ENCODE measurements around the gene RABL6.
"Not testable (repeated sequence)": the region's sequence is repeated elsewhere in the genome, so short reads cannot be mapped to it uniquely, and the experiment has no call there.

RABL6 gene

DNA sequence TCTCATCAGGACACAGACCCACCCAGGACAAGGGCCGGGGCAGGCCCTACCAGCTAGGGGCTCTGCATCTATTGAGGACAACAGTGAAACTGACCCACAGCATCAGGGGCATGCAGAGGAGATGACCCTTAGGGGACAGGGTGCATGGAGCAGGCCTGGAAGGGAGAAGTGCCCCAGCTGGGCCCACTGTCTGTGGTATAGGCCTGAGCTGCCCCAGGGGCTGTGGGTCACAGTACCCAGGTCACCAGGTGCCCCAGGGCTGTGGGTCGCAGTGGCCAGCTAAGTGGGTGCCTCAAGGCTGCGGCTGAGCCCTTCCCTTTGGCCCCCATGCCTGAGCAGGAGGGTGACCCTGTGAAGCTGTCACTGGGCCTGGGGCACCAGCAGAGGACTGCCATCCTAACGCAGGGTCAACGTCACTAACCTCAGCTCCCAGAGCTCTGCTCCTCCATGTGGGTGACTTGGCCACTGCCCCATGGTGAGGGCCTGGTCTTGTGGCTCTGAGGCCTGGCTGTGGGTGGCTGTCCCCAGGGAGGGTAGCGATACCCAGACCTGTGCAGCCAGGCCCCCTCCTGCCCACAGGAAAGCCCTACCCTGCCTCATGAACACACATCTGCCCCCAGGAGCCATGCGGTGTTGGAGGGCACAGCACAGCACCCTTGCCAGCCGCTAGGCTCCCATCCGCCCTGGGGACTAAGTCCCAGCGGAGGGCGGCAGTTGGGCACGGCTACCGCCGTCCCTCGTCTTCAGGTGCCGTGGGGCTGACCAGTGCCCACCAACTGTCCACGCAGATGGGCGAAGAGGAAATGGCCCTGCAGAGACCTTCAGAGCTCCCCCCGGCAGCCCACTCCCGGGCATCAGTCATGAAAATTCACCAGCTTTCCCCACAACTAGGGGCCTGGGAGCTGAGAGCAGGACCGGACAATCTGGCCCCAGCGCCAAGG lies 53.5 kb downstream of the RABL6 start:
- DNase-seq: no peak

DNA sequence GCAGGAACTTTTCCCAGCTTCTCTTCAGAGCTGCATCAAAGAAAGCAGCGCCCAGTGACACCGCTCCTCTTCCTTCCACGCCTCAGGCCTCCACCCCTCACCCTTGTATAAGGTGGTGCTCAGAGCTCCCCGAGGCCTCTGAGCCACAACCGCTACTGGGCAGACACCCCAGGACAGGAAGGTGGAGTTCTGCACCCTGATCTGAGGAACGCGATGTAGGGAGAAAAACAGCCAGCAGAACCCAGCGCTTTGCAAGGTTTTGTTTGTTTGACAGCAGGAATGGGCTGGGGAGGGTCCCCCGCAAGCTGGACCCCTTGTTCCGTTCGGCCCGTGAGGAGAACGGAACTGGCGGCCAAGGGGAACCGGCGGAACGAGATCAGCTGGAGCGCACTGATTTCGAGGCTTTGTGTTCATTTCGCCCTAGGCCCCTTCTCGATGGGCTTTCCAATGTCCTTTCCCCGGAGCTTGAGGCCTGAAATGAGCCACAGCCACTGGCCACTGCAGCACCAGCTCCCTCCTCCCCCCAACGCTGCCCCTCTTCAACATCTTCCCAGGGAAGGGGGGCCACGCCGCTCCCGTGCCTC lies 54.2 kb downstream of the RABL6 start:
- DNase-seq: no peak

- DNase-seq: no peak
These were observed 55.3 kb downstream of the RABL6 start for GRCh38 chr9:136862849-136863622.

DNA sequence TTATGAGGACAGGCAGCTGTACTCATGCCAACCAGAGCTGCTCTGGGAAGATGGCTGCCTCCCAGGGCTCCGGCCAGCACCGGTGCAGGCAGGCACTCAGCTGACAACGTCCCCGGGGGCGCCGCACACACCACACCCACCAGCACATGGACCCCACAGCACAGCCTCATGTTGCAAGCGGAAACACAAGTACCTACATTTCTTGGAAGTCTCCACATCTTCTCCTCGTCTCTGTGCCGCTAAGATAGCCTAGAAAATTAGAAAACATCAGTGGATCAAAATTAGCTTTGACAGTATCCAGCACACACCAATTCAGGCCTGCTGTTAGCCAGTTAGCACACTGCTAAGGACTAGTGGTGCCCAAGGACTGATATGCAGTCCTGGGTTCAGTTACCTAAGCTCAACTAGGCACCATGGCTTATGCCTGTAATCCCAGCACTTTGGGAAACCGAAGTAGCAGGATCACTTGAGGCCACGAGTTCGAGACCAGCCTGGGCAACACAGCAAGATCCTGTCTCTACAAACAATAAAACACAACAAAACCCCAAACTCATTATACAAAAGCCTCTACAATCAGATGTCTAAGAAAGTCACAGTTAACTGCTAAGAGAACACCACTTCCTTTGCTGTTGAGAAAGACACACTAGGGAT lies 56.0 kb downstream of the RABL6 start:
- no peak for DNase-seq

DNA sequence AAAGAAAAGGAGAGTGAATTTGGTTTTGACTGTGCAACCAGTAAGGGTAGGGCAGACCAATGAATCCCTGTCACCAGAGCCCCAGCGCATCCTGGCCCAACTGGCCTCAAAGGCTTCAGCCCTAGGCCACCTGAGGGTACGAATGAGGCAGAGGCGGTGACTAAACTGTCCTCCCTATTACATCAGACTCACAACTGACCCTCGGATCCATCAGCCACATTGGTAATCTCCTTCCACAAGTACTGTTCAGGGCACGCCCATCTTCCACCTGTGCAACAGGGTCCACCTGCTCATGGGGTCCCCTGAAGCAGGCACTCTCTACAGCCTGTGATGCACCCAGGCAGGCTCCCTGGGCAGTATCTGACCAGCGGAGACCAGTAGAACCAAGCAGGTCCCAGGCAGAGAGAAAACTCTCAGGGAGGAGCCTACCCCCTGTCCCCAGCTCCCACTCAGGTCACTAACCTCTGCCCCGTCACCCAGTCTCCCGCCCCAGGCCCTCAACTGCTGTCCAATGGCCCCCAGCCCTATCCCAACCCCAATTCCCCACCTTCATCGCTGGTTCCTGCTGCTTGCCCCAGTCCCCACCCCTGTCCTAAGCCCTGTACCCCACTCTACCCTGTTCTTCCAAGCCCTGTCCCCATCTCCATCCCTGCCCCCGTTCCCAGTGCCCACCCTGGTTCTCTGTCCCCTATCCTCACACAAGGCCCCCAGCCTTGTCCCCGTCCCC lies 57.5 kb downstream of the RABL6 start:
- no peak for DNase-seq

GRCh38 chr9:136865768-136866103 lies 58.0 kb downstream of the RABL6 start:
- no peak for DNase-seq

DNA sequence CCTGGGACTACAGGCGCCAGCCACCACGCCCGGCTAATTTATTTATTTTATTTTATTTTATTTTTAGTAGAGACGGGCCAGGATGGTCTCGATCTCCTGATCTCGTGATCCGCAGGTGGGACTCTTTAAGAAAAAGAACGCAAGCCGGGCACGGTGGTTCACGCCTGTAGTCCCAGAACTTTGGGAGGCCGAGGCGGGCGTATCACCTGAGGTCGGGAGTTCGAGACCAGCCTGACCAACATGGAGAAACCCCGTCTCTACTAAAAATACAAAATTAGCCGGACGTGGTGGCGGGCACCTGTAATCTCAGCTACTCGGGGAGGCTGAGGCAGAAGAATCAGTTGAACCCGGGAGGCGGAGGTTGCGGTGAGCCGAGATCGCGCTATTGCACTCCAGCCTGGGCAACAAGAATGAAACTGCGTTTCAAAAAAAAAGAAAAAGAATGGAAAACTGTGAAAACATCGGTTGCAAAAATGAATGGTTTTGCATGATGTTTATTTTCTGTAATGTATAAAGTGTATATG lies 59.2 kb downstream of the RABL6 start:
- not testable (repeated sequence) for DNase-seq

DNA sequence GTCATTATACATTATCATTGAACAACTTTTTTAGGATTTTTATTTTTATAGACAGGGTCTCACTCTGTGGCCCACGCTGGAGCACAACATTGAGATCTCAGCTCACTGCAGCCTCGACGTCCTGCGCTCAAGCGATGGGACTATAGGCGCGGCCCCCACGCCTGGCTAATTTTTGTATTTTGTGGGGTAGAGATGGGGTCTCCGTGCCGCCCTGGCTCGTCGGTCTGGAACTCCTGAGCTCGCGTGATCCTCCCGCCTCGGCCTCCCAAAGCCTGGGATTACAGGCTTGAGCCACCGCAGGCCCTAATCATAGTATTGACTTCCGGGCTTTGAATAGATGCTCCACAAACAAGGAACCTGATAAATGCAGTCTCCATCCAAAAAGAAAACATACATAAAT lies 59.7 kb downstream of the RABL6 start:
- DNase-seq: no peak

GRCh38 chr9:136867917-136868316 lies 60.2 kb downstream of the RABL6 start:
- no peak for DNase-seq

DNA sequence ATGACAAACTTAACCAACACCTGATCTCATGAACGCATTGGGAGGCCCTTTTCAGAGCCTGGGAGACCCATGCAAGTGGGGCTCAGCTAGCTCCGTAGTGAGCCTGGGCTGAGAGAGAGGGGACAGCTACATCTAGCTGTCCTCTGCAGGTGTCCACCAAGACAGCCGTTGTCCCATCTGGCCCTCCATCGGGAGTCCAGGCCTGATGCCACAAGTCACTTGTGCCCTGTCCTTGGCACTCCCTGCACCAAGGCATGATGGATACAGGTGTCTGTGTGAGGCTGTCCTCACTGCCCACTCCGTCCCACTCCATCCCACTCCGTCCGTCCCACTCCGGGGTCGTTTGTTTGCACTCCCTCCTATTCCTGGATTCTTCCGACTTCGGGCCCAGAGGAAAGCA lies 60.9 kb downstream of the RABL6 start:
- no peak for DNase-seq

DNA sequence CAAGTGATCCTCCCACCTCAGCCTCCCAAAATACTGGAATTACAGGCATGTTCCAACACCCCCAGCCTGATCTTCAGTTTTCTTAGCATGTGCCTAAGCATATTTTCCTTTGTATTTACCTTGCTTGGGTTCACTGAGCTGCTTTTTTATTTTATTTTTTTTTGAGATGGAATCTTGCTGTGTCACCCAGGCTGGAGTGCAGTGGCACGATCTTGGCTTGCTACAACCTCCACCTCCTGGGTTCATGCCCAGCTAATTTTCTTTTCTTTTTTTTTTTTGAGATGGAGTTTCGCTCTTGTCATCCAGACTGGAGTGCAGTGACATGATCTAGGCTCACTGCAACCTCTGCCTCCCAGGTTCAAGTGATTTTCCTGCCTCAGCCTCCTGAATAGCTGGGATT lies 61.9 kb downstream of the RABL6 start:
- not testable (repeated sequence) for DNase-seq

- no peak for DNase-seq
These were observed 67.4 kb downstream of the RABL6 start for GRCh38 chr9:136875155-136875554.

GRCh38 chr9:136876476-136876875 lies 68.7 kb downstream of the RABL6 start:
- no peak for DNase-seq

GRCh38 chr9:136880651-136881050 lies 72.9 kb downstream of the RABL6 start:
- DNase-seq: no peak

- DNase-seq: peak; percentile 28
These were observed 74.0 kb downstream of the RABL6 start for GRCh38 chr9:136881691-136882108.

GRCh38 chr9:136882109-136882946 lies 74.6 kb downstream of the RABL6 start:
- DNase-seq: peak; percentile 63

DNA sequence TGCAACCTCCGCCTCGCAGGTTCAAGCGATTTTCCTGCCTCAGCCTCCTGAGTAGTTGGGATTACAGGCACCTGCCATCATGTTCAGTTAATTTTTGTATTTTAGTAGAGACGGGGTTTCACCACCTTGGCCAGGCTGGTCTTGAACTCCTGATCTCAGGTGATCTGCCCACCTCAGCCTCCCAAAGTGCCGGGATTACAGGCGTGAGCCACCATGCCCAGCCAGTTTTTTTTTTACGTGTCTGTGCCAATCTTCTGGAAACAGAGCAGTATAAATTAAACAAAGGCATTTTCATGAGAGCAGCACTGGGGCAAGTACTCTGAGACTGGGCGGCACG lies 75.2 kb downstream of the RABL6 start:
- DNase-seq: not testable (repeated sequence)

- DNase-seq: not testable (repeated sequence)
These were observed 75.9 kb downstream of the RABL6 start for GRCh38 chr9:136883670-136884069.

GRCh38 chr9:136885950-136886578 lies 78.3 kb downstream of the RABL6 start, which contains the start of gene TRAF2:
TRAF2 (plus strand) TSS chr9:136886516; CDS start chr9:136898741, 12,225 bp downstream.
- peak; percentile 98 for DNase-seq
